HFF-Myc (cell line): ENCODE results near the gene GJC1.

Experiments used
- DNase-seq: peaks from one replicate; pipeline ENCODE4 v3.0.0-alpha.2; 2011; ENCODE audit warnings: low read depth; ENCODE audit errors: extremely low read depth
- H3K4me3 ChIP-seq: replicated peaks from 2 replicates; pipeline ENCODE4 v1.5.1; 2011; ENCODE audit warnings: low read depth, mild to moderate bottlenecking, control low read depth, low read length
- TF ChIP-seq, protein P1 (sequence below): IDR thresholded peaks from 2 replicates; pipeline ENCODE4 v1.5.1; 2012; ENCODE audit warnings: mild to moderate bottlenecking, low read depth, low read length, control low read depth; ENCODE audit errors: missing control alignments

GJC1 gene

DNA sequence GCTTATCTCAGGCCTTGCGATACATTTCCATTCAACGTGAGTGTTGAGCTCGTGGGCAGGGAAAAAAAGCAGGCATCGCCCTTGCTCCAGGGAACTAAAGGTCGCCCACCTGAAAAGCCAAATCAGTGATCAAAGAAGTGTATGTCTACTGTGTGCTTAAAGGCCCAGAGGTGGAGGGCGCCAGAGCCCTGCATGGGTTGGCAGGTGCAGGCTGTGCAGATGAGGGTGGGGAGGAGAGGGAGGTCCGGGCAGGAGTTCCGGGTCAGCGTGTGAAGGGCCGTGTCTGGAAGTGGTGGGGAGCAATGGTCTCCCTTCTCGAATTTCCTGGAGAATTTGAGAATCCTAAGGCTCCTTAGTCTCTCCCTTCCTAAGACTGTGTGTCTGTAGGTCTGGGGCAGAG lies 64.1 kb downstream of the GJC1 start:
- no peak for DNase-seq
- H3K4me3 ChIP-seq = no peak overlapping the region
- TF ChIP-seq, protein P1, sequence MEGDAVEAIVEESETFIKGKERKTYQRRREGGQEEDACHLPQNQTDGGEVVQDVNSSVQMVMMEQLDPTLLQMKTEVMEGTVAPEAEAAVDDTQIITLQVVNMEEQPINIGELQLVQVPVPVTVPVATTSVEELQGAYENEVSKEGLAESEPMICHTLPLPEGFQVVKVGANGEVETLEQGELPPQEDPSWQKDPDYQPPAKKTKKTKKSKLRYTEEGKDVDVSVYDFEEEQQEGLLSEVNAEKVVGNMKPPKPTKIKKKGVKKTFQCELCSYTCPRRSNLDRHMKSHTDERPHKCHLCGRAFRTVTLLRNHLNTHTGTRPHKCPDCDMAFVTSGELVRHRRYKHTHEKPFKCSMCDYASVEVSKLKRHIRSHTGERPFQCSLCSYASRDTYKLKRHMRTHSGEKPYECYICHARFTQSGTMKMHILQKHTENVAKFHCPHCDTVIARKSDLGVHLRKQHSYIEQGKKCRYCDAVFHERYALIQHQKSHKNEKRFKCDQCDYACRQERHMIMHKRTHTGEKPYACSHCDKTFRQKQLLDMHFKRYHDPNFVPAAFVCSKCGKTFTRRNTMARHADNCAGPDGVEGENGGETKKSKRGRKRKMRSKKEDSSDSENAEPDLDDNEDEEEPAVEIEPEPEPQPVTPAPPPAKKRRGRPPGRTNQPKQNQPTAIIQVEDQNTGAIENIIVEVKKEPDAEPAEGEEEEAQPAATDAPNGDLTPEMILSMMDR = no peak

DNA sequence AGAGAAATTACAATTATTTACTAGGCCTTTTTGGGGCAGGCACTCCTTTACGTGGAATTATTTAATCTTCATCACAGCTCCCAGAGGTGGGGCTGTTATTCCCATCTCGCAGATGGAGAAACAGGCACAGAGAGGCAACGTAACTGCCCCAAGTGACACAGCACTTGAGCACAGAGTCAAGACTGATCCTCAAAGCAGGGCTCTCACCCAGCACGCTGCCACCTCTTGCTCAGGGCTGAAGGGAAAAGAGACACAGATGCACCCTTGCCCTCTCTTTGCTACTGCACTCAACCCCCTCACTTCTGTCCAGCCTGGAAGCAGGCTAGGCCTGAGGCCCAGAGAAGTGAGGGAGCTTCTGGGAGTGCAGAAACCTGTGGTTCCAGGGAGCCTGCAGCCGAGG lies 66.9 kb downstream of the GJC1 start:
- no peak for DNase-seq
- H3K4me3 ChIP-seq = no peak overlapping the region
- TF ChIP-seq, protein P1 = no peak

DNA sequence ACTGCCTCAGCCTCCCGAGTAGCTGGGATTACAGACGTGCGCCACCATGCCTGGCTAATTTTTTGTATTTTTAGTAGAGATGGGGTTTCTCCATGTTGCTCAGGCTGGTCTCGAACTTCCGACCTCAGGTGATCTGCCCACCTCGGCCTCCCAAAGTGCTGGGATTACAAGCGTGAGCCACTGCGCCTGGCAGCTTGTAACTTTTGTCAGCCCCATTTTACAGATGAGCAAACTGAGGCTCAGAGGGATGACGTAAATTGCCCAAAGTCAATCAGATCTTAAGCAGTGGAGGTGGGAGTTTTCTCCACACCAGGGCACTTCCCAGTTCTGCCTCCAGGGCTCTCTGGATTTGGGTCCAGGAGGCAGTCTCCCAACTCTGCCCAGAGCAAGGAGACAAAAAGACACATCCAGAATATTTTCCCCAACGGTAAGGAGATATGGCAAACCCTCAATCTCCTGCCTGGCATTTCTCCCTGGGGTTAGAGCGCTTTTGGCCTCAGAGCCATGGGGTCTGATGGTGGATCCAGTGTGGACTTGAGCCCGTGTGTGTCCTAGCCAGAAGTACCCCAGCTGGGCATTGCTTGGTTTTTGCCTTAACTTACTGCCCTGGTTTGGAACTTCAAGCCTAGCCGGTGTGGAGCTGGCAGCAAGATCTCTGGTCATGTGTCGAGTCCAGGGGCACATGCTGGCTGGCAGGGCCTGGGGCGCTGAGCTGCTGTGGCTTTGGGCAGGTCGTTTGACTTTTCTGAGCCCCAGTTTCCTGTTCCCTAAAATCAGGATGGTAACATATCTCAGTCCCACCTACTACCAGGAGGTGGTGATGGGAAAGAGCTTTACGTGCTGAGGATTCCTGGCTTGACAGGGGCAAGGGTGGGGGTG lies 67.9 kb downstream of the GJC1 start:
- DNase-seq = no peak
- TF ChIP-seq, protein P1 = no peak
- H3K4me3 ChIP-seq = no peak overlapping the region

DNA sequence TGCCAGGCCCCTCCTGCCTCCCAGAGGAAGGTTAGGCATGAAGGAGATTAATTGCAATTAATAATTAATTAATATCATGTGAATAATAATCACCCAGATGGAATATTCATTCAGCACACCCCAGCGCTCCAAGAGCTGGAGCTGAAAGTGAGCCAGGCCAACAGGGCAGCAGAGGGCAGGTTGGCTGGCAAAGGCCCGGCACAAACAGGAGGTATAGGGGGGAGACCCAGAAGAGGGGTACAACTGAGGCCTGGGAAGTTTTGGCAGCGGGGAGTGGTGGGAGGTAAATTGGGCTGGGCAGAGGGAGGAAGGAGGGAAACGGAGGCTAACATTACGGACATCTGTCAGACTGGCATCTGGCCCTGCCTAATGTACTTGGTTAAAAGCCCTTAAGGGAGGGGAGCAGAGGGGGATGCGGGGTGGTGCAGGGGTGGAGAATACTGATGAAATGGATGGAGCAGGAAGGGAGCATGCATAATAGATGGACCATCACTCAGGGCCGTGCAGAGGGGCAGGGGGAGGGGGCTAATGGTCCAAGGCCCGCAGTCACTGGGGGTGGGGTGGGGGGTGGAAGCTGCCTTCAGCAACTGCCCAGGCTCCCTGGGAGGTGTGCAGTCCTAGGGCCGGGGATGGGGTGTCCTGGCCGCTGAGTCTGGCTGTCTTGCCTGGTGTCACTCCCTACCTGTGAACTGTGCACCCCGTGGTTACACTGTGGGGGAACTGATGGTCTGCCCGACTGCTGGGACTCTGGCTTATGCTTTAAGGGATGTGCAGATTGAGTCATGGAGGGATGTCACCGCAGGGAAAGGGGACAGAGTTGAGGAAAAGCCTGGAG lies 69.4 kb downstream of the GJC1 start:
- DNase-seq = no peak

DNA sequence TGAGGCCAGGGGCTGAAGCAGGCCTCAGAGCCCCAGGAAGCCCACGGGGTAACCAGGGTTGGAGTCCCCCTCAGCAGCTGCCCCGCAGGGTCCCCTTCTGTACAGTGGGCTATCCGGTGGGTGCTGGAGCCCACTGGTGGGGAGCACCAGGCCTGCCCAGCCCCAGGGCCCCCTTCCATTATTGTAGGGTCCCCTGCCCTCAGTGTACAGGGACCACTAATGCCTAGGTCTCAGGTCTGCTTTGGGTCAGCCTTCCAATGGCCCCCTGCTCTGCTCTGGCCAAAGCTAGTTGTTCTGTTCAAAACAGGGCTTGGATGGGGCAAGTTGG lies 70.2 kb downstream of the GJC1 start:
- DNase-seq = no peak
- peak overlapping the region; percentile 51 for H3K4me3 ChIP-seq
- TF ChIP-seq, protein P1 = no peak

More for the DNA sequence above, 69.4 kb downstream of the GJC1 start:
- H3K4me3 ChIP-seq = no peak overlapping the region
- TF ChIP-seq, protein P1 = no peak

DNA sequence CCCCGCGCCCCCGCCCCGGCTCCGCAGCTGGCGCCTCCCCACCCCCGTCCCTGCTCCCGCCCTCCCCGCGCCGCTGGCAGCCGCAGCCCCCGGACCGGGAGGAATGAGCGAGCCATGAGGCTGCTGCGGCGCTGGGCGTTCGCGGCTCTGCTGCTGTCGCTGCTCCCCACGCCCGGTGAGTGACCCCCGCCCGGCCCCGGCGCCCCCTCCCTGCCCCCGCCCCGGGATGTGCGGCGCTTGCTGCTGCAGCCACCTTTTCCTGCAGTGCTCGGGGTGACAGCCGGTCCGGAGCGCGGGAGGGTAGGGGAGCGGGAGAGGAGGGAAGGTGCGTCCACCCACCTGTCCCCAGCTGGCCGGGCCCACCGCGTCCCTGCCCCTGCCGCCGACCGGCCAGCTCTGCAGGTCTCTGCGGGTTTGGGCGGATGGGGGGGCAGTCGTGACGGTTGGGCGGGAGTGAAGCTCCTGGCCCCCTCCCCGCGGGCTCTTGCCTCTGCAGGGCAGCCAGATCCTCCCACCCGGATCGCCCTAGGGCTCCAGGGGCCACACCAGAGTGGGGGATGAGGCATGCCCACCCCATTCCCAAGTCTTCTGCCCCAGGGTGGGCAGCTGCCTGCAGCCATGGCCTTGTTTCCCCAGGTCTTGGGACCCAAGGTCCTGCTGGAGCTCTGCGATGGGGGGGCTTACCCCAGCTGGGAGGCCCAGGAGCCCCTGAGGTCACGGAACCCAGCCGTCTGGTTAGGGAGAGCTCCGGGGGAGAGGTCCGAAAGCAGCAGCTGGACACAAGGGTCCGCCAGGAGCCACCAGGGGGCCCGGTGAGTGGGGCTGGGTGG lies 70.8 kb downstream of the GJC1 start:
- no peak for DNase-seq
- peak overlapping the region; percentile 51 for H3K4me3 ChIP-seq
- TF ChIP-seq, protein P1 = peak; percentile 25
